ENCODE results near the gene FAM3A. TPM values are rescaled to one million over a fixed set of nuclear protein-coding genes. Genes with fewer than 3 reads are reported as not detected.

Gene FAM3A
- total and polyA plus RNA-seq, 10 donors = 29.1 to 54.5 (median 35.0) TPM

DNA sequence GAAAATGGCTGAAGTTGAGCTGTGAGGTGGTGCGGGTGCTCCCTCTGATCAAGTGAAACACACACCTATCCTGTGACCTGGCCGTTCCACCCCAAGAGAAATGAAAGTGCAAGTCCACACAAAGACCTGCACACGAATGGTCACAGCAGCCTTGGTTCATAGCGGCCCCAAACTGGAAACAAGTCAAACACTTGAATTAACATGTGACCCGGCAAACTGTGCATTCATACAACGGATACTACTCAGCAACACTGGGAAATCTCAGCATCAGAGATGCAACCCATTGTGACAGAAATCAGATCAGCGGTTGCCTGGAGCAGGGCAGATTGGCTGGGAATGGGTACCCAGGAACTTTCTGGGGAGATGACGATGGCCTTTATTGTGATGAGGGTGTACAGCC, 23.0 kb upstream of the FAM3A start:
- Histone ChIP-seq H3K27me3 (replicated peaks in 1 of 7) (no peaks in the 10 kb centered on the region), H3K27ac (peak overlapping the region in 1 of 8 donors; percentile 16), H3K4me3 (no peak overlapping the region), H3K9me3 (no peaks in the 10 kb centered on the region), H3K36me3 (peaks cover 0 to 38% (median 2%) of the 10 kb centered on the region in 6 donors), H3K4me1 (peaks cover 4 to 58% (median 30%) of the 10 kb centered on the region in 6 donors)
- TF ChIP-seq CTCF (IDR thresholded peaks at IDR 0.05 in 8 of 11, conservative IDR thresholded peaks at IDR 0.05 in 3 of 11) = no peak
- no peak for TF ChIP-seq POLR2AphosphoS5 (IDR thresholded peaks at IDR 0.05)
- no peak for TF ChIP-seq POLR2A (IDR thresholded peaks at IDR 0.05)
- WGBS, 5 donors = 83 to 92% (median 89%) methylated on average over 8 of the region's 8 CpGs
- intact Hi-C loops (cut with DNase I; ENCODE audit: low total_unique reads) = no loop called here
- no peak for DNase-seq

- Histone ChIP-seq H3K27ac (peak overlapping the region in 1 of 8 donors; percentile 69), H3K36me3 (peaks cover 0 to 65% (median 21%) of the 10 kb centered on the region in 6 donors), H3K27me3 (replicated peaks in 1 of 7) (no peaks in the 10 kb centered on the region), H3K9me3 (no peaks in the 10 kb centered on the region), H3K4me3 (no peak overlapping the region), H3K4me1 (peaks cover 0 to 27% (median 7%) of the 10 kb centered on the region in 6 donors)
- intact Hi-C loops (cut with DNase I; ENCODE audit: low total_unique reads) = no loop called here
- whole genome bisulfite sequencing, 5 donors = 82 to 96% (median 93%) methylated on average over 4 to 9 of the region's 9 CpGs
- DNase-seq = no peak
- no peak for TF ChIP-seq POLR2AphosphoS5 (IDR thresholded peaks at IDR 0.05)
- no peak for TF ChIP-seq POLR2A (IDR thresholded peaks at IDR 0.05)
- no peak for TF ChIP-seq CTCF (IDR thresholded peaks at IDR 0.05 in 8 of 11, conservative IDR thresholded peaks at IDR 0.05 in 3 of 11)
Measured at GRCh38 chrX:154535892-154536291, 19.9 kb upstream of the FAM3A start.

- intact Hi-C loops (cut with DNase I; ENCODE audit: low total_unique reads) = no loop called here
- Histone ChIP-seq H3K27me3 (replicated peaks in 1 of 7) (no peaks in the 10 kb centered on the region), H3K4me1 (peaks cover 0 to 23% (median 7%) of the 10 kb centered on the region in 6 donors), H3K36me3 (peaks cover 0 to 65% (median 21%) of the 10 kb centered on the region in 6 donors), H3K9me3 (no peaks in the 10 kb centered on the region), H3K27ac (peak overlapping the region in 6 of 8 donors; percentile 7 to 69 (median 58)), H3K4me3 (peak overlapping the region in 1 of 8 donors; percentile 23)
- TF ChIP-seq CTCF (IDR thresholded peaks at IDR 0.05 in 8 of 11, conservative IDR thresholded peaks at IDR 0.05 in 3 of 11) (peak; percentile 98 to 100 (median 100)), POLR2A (IDR thresholded peaks at IDR 0.05) (no peak), POLR2AphosphoS5 (IDR thresholded peaks at IDR 0.05) (peak; percentile 84 to 91 (median 85))
- 29 to 66% (median 34%) methylated on average over 6 to 34 of the region's 34 CpGs for WGBS, 5 donors
- peak; percentile 98 for DNase-seq
Measured at GRCh38 chrX:154534526-154535322, 18.7 kb upstream of the FAM3A start.

- Histone ChIP-seq H3K4me1 (peaks cover 0 to 17% (median 7%) of the 10 kb centered on the region in 6 donors), H3K4me3 (no peak overlapping the region), H3K27me3 (replicated peaks in 1 of 7) (no peaks in the 10 kb centered on the region), H3K27ac (no peak overlapping the region), H3K36me3 (peaks cover 0 to 59% (median 21%) of the 10 kb centered on the region in 6 donors), H3K9me3 (no peaks in the 10 kb centered on the region)
- peak in 1 of 3 donors; percentile 31 for TF ChIP-seq POLR2AphosphoS5 (IDR thresholded peaks at IDR 0.05)
- no peak for TF ChIP-seq CTCF (IDR thresholded peaks at IDR 0.05 in 8 of 11, conservative IDR thresholded peaks at IDR 0.05 in 3 of 11)
- WGBS, 5 donors = 91 to 97% (median 93%) methylated on average over 16 to 23 of the region's 23 CpGs; no CpG with 5 or more reads in 1 of the 5 donors
- intact Hi-C loops (cut with DNase I; ENCODE audit: low total_unique reads) = no loop called here
- no peak for DNase-seq
Measured at GRCh38 chrX:154532690-154533089, 16.7 kb upstream of the FAM3A start.

Measured in spleen (tissue), 11 donors.